Activated naive CD4-positive, alpha-beta T cell treated with anti-CD3 and anti-CD28 coated beads, Interleukin-2, amount 50 U/mL, for 16 hours (primary cell): ENCODE results near the gene NMNAT2.

Experiments
- DNase-seq: peaks from one replicate; pipeline ENCODE4 v3.0.0-alpha.2; 2020

The NMNAT2 gene

GRCh38 chr1:183203094-183203493, 215.1 kb downstream of the NMNAT2 start:
- DNase-seq = no peak

GRCh38 chr1:183200451-183200850, 217.7 kb downstream of the NMNAT2 start:
- no peak for DNase-seq

- no peak for DNase-seq
Measured at GRCh38 chr1:183199304-183199703, 218.9 kb downstream of the NMNAT2 start.

GRCh38 chr1:183198463-183198862, 219.7 kb downstream of the NMNAT2 start:
- DNase-seq = no peak
